Keratinocyte (primary cell): ENCODE results near the gene EZH1.

Experiments used
- EZH2 ChIP-seq: IDR thresholded peaks from one replicate; pipeline ENCODE4 v1.6.1; 2012; ENCODE audit warnings: inconsistent platforms, mild to moderate bottlenecking, low read length, moderate library complexity
- TF ChIP-seq, protein P1 (sequence below), 3 experiments: IDR thresholded peaks in 1 of 3; conservative IDR thresholded peaks in 1 of 3; optimal IDR thresholded peaks in 1 of 3; 2 replicates in 2 of 3; 3 replicates in 1 of 3; pipeline versions ENCODE3 to v1.5.1; 2011; ENCODE audit warnings: low read length in 3 of 3, mild to moderate bottlenecking in 3 of 3, moderate library complexity in 2 of 3, control low read depth in 1 of 3, inconsistent platforms in 1 of 3; ENCODE audit not compliant: insufficient read depth in 2 of 3; ENCODE audit errors: extremely low read depth in 1 of 3

DNA sequence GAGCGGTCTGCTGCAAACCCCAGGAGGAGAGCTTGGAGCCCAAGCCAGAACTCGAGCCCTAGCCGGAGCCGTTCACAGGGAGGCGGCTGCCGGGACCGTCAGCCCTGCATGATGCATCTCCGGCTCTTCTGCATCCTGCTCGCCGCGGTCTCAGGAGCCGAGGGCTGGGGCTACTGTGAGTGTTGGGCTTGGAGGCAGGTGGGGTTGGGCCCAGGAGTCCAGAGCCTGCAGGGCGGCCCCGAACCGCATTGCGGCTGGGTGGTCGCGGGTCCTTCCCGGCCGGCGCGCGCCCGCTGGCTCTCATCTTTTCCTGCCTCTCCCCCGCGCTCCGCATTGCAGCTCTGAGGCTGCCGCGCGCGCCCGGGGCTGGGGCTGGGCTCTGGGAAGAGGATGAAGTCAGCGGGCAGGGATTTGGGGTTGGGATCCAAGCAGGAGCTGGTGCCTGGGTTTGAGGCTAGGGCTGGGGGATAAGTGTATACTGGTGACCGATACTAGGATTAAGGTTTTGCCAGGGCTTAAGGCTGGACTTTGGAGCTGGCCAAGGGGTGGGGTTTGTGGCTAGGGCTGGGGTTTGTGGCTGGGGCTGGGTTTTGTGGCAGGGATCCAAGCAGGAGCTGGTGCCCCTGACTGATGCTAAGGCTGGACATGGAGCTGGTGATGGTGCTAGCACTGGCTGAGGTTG is 62.0 kb downstream of the EZH1 start:
- TF ChIP-seq, protein P1, sequence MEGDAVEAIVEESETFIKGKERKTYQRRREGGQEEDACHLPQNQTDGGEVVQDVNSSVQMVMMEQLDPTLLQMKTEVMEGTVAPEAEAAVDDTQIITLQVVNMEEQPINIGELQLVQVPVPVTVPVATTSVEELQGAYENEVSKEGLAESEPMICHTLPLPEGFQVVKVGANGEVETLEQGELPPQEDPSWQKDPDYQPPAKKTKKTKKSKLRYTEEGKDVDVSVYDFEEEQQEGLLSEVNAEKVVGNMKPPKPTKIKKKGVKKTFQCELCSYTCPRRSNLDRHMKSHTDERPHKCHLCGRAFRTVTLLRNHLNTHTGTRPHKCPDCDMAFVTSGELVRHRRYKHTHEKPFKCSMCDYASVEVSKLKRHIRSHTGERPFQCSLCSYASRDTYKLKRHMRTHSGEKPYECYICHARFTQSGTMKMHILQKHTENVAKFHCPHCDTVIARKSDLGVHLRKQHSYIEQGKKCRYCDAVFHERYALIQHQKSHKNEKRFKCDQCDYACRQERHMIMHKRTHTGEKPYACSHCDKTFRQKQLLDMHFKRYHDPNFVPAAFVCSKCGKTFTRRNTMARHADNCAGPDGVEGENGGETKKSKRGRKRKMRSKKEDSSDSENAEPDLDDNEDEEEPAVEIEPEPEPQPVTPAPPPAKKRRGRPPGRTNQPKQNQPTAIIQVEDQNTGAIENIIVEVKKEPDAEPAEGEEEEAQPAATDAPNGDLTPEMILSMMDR (optimal IDR thresholded peaks at IDR 0.05 in 1 of 3, IDR thresholded peaks at IDR 0.05 in 1 of 3, conservative IDR thresholded peaks at IDR 0.05 in 1 of 3; ENCODE audit: extremely low read depth in 1 of 3, insufficient read depth in 2 of 3, low read length in 3 of 3), result no peak
- TF ChIP-seq EZH2, result no peak
